HEK293 (cell line): Measurements from ENCODE around the gene S100A11.

Experiments used
- BCL11B ChIP-seq: fragments of 450-650 bp; formaldehyde crosslinking; IDR thresholded peaks from 2 replicates; pipeline ENCODE4 v1.5.1; 2016; ENCODE audit warnings: low read depth, missing biosample characterization, missing genetic modification characterization
- BCL6B ChIP-seq: fragments of 450-650 bp; formaldehyde crosslinking; IDR thresholded peaks from 2 replicates; pipeline ENCODE4 v1.5.1; 2017; ENCODE audit warnings: missing biosample characterization, missing genetic modification characterization
- MZF1 ChIP-seq: fragments of 450-650 bp; formaldehyde crosslinking; IDR thresholded peaks from 2 replicates; pipeline ENCODE4 v1.5.1; 2017; ENCODE audit warnings: missing biosample characterization, missing genetic modification characterization, borderline replicate concordance
- PRDM10 ChIP-seq: fragments of 450-650 bp; formaldehyde crosslinking; IDR thresholded peaks from 2 replicates; pipeline ENCODE4 v1.5.1; 2016; ENCODE audit warnings: missing biosample characterization, missing genetic modification characterization
- SCRT2 ChIP-seq: fragments of 450-650 bp; formaldehyde crosslinking; IDR thresholded peaks from 2 replicates; pipeline ENCODE4 v1.5.1; 2016; ENCODE audit warnings: missing biosample characterization, missing genetic modification characterization
- SP3 ChIP-seq: fragments of 450-650 bp; formaldehyde crosslinking; IDR thresholded peaks from 2 replicates; pipeline ENCODE4 v1.5.1; 2016; ENCODE audit warnings: missing biosample characterization, missing genetic modification characterization
- SP7 ChIP-seq: fragments of 450-650 bp; formaldehyde crosslinking; IDR thresholded peaks from 2 replicates; pipeline ENCODE4 v1.5.1; 2016; ENCODE audit warnings: missing biosample characterization, missing genetic modification characterization
- TSHZ1 ChIP-seq: fragments of 450-650 bp; formaldehyde crosslinking; IDR thresholded peaks from 2 replicates; pipeline ENCODE4 v1.5.1; 2016; ENCODE audit warnings: missing biosample characterization, missing genetic modification characterization, borderline replicate concordance
- WT1 ChIP-seq: fragments of 450-650 bp; formaldehyde crosslinking; IDR thresholded peaks from 2 replicates; pipeline ENCODE4 v1.5.1; 2016; ENCODE audit warnings: missing biosample characterization, missing genetic modification characterization
- ZBTB10 ChIP-seq: fragments of 450-650 bp; formaldehyde crosslinking; IDR thresholded peaks from 2 replicates; pipeline ENCODE4 v1.5.1; 2016; ENCODE audit warnings: missing biosample characterization, missing genetic modification characterization
- ZFHX2 ChIP-seq: fragments of 450-650 bp; formaldehyde crosslinking; conservative IDR thresholded peaks from 2 replicates; pipeline ENCODE4 v1.5.1; 2016; ENCODE audit warnings: missing biosample characterization, missing genetic modification characterization
- ZNF132 ChIP-seq: fragments of 450-650 bp; formaldehyde crosslinking; IDR thresholded peaks from 2 replicates; pipeline ENCODE4 v1.5.1; 2017; ENCODE audit warnings: missing biosample characterization, missing genetic modification characterization, borderline replicate concordance
- ZNF169 ChIP-seq: fragments of 450-650 bp; formaldehyde crosslinking; IDR thresholded peaks from 2 replicates; pipeline ENCODE4 v1.5.1; 2016; ENCODE audit warnings: missing biosample characterization, missing genetic modification characterization
- ZNF174 ChIP-seq: fragments of 450-650 bp; formaldehyde crosslinking; IDR thresholded peaks from 2 replicates; pipeline ENCODE4 v1.5.0; 2017; ENCODE audit warnings: missing biosample characterization, mild to moderate bottlenecking, missing genetic modification characterization
- ZNF202 ChIP-seq: fragments of 450-650 bp; formaldehyde crosslinking; IDR thresholded peaks from 2 replicates; pipeline ENCODE4 v1.5.1; 2016; ENCODE audit warnings: missing biosample characterization, missing genetic modification characterization, borderline replicate concordance
- ZNF223 ChIP-seq: fragments of 450-650 bp; formaldehyde crosslinking; IDR thresholded peaks from 2 replicates; pipeline ENCODE4 v1.5.1; 2016; ENCODE audit warnings: missing biosample characterization, missing genetic modification characterization
- ZNF341 ChIP-seq: fragments of 450-650 bp; formaldehyde crosslinking; IDR thresholded peaks from 2 replicates; pipeline ENCODE4; 2016; ENCODE audit warnings: low read depth, missing biosample characterization, missing genetic modification characterization
- ZNF37A ChIP-seq: fragments of 450-650 bp; IDR thresholded peaks from 2 replicates; pipeline ENCODE4 v1.5.1; 2018; ENCODE audit warnings: missing biosample characterization, missing genetic modification characterization
- ZNF391 ChIP-seq: fragments of 450-650 bp; formaldehyde crosslinking; IDR thresholded peaks from 2 replicates; pipeline ENCODE4 v1.5.1; 2016; ENCODE audit warnings: low read depth, missing biosample characterization, missing genetic modification characterization, borderline replicate concordance
- ZNF48 ChIP-seq: fragments of 450-650 bp; formaldehyde crosslinking; IDR thresholded peaks from 2 replicates; pipeline ENCODE4 v1.5.1; 2016; ENCODE audit warnings: missing biosample characterization, missing genetic modification characterization
- ZNF558 ChIP-seq: fragments of 450-650 bp; formaldehyde crosslinking; IDR thresholded peaks from 2 replicates; pipeline ENCODE4 v1.5.1; 2016; ENCODE audit warnings: missing biosample characterization, missing genetic modification characterization
- ZNF561 ChIP-seq: fragments of 450-650 bp; IDR thresholded peaks from 2 replicates; pipeline ENCODE4 v1.5.1; 2018; ENCODE audit warnings: missing biosample characterization, missing genetic modification characterization, borderline replicate concordance
- ZNF585B ChIP-seq: fragments of 450-650 bp; formaldehyde crosslinking; IDR thresholded peaks from 2 replicates; pipeline ENCODE4 v1.5.1; 2016; ENCODE audit warnings: missing biosample characterization, missing genetic modification characterization
- ZNF596 ChIP-seq: fragments of 450-650 bp; IDR thresholded peaks from 2 replicates; pipeline ENCODE4 v1.5.0; 2018; ENCODE audit warnings: missing biosample characterization, mild to moderate bottlenecking, missing genetic modification characterization, moderate library complexity
- ZNF639 ChIP-seq: fragments of 450-650 bp; formaldehyde crosslinking; IDR thresholded peaks from 2 replicates; pipeline ENCODE4 v1.5.1; 2016; ENCODE audit warnings: missing biosample characterization, missing genetic modification characterization
- ZNF785 ChIP-seq: fragments of 450-650 bp; formaldehyde crosslinking; IDR thresholded peaks from 2 replicates; pipeline ENCODE4 v1.5.1; 2016; ENCODE audit warnings: missing biosample characterization, missing genetic modification characterization
- ZNF791 ChIP-seq: fragments of 450-650 bp; formaldehyde crosslinking; IDR thresholded peaks from 2 replicates; pipeline ENCODE4 v1.5.1; 2016; ENCODE audit warnings: missing biosample characterization, missing genetic modification characterization
- ZSCAN16 ChIP-seq: fragments of 450-650 bp; formaldehyde crosslinking; IDR thresholded peaks from 2 replicates; pipeline ENCODE4 v1.5.1; 2016; ENCODE audit warnings: missing biosample characterization, missing genetic modification characterization
- ZXDB ChIP-seq: fragments of 450-650 bp; formaldehyde crosslinking; IDR thresholded peaks from 2 replicates; pipeline ENCODE4 v1.5.1; 2016; ENCODE audit warnings: missing biosample characterization, missing genetic modification characterization

The S100A11 gene

GRCh38 chr1:152047730-152048415 lies 11.1 kb upstream of the S100A11 start (continued):
- TF ChIP-seq PRDM10 (tag by site-specific recombination) (peak; percentile 90), ZNF785 (tag by site-specific recombination) (no peak), SCRT2 (tag by site-specific recombination) (peak; percentile 49; the same call in 1 of the 2 replicates), SP3 (tag by site-specific recombination) (peak; percentile 72), ZNF174 (tag by site-specific recombination) (no peak), ZNF37A (no peak), ZNF391 (no peak), ZNF223 (no peak), BCL11B (tag by site-specific recombination) (no peak), ZNF48 (tag by site-specific recombination) (no peak), WT1 (peak; percentile 64; the same call in 1 of the 2 replicates), ZBTB10 (no peak), ZNF791 (tag by site-specific recombination) (no peak), ZXDB (peak; percentile 86), ZNF132 (tag by site-specific recombination) (no peak), ZNF558 (tag by site-specific recombination) (no peak), TSHZ1 (no peak), ZFHX2 (peak; percentile 62), BCL6B (tag by site-specific recombination) (no peak), ZNF585B (no peak), ZNF561 (tag by site-specific recombination) (peak; percentile 85; the same call in 1 of the 2 replicates), ZSCAN16 (no peak), ZNF169 (no peak), ZNF202 (tag by site-specific recombination) (no peak), ZNF596 (tag by site-specific recombination) (no peak), ZNF639 (no peak), MZF1 (tag by site-specific recombination) (no peak), ZNF341 (tag by site-specific recombination) (peak; percentile 97), SP7 (tag by site-specific recombination) (peak; percentile 90)
